ENCODE results near the gene LMF2.

The LMF2 gene

GRCh38 chr22:50481440-50482106 is 25.9 kb downstream of the LMF2 start, which contains the start of gene ADM2:
TSS of gene ADM2 (plus strand) at chr22:50481543. CDS start at chr22:50481848, 305 bp downstream.
- peak in 1 of 2 donors; percentile 10 for DNase-seq

- DNase-seq, result no peak
Measured at GRCh38 chr22:50481045-50481439, 26.5 kb downstream of the LMF2 start.

GRCh38 chr22:50479721-50480120 is 27.8 kb downstream of the LMF2 start:
- peak in 1 of 2 donors; percentile 41 for DNase-seq

GRCh38 chr22:50477923-50478322 is 29.6 kb downstream of the LMF2 start:
- DNase-seq, result no peak

GRCh38 chr22:50476868-50477267 is 30.6 kb downstream of the LMF2 start:
- no peak for DNase-seq

GRCh38 chr22:50475652-50476002 is 31.9 kb downstream of the LMF2 start:
- DNase-seq, result no peak

- DNase-seq, result peak; percentile 86 to 93
Measured at GRCh38 chr22:50474710-50475651, 32.5 kb downstream of the LMF2 start, which contains the start of gene SBF1. TSS of gene SBF1 (minus strand) at chr22:50475035. CDS start at chr22:50474840, 195 bp downstream.

- DNase-seq, result peak; percentile 7 to 37
Measured at GRCh38 chr22:50473855-50474671, 33.4 kb downstream of the LMF2 start.

- no peak for DNase-seq
Measured at GRCh38 chr22:50473088-50473487, 34.4 kb downstream of the LMF2 start.

GRCh38 chr22:50471962-50472361 is 35.5 kb downstream of the LMF2 start:
- DNase-seq, result no peak

GRCh38 chr22:50471197-50471847 is 36.2 kb downstream of the LMF2 start:
- DNase-seq, result peak in 1 of 2 donors; percentile 22

GRCh38 chr22:50470491-50470890 is 37.0 kb downstream of the LMF2 start:
- DNase-seq, result no peak

- peak in 1 of 2 donors; percentile 28 for DNase-seq
Measured at GRCh38 chr22:50469377-50470305, 37.9 kb downstream of the LMF2 start.

- DNase-seq, result no peak
Measured at GRCh38 chr22:50468626-50469025, 38.9 kb downstream of the LMF2 start.

- no peak for DNase-seq
Measured at GRCh38 chr22:50467773-50468440, 39.6 kb downstream of the LMF2 start.

GRCh38 chr22:50467341-50467740 is 40.2 kb downstream of the LMF2 start:
- no peak for DNase-seq

GRCh38 chr22:50465066-50465930 is 42.2 kb downstream of the LMF2 start:
- no peak for DNase-seq

- no peak for DNase-seq
Measured at GRCh38 chr22:50464451-50464850, 43.1 kb downstream of the LMF2 start.

GRCh38 chr22:50463188-50463900 is 44.2 kb downstream of the LMF2 start:
- DNase-seq, result no peak
